Activated naive CD4-positive, alpha-beta T cell treated with anti-CD3 and anti-CD28 coated beads, Interleukin-2, amount 50 U/mL, for 24 hours (primary cell): ENCODE measurements around the gene PTH.
A peak's percentile ranks its signal among the peaks of the same experiment; 100 is the strongest.

Source experiments
- H3K27ac Mint-ChIP-seq: one replicate; pipeline ENCODE4 v1.8.0; 2021; ENCODE audit warnings: mild to moderate bottlenecking, mixed read lengths
- H3K27me3 Mint-ChIP-seq: one replicate; pipeline ENCODE4 v1.8.0; 2021; ENCODE audit warnings: mixed read lengths
- H3K36me3 Mint-ChIP-seq: one replicate; pipeline ENCODE4 v1.8.0; 2021; ENCODE audit warnings: mixed read lengths
- H3K4me1 Mint-ChIP-seq: one replicate; pipeline ENCODE4 v1.8.0; 2021; ENCODE audit warnings: mixed read lengths
- H3K4me3 Mint-ChIP-seq: one replicate; pipeline ENCODE4 v1.8.0; 2021; ENCODE audit warnings: mild to moderate bottlenecking, mixed read lengths
- H3K9me3 Mint-ChIP-seq: one replicate; pipeline ENCODE4 v1.8.0; 2021; ENCODE audit warnings: mixed read lengths

The PTH gene

GRCh38 chr11:13463779-13464290 is 32.0 kb downstream of the PTH start:
- H3K4me3 Mint-ChIP-seq = peak overlapping the region; percentile 99
- H3K4me1 Mint-ChIP-seq = peaks cover 44% of the 10 kb centered on the region
- peak overlapping the region; percentile 98 for H3K27ac Mint-ChIP-seq
- H3K9me3 Mint-ChIP-seq = no peaks in the 10 kb centered on the region
- H3K36me3 Mint-ChIP-seq = peaks cover 8% of the 10 kb centered on the region
- H3K27me3 Mint-ChIP-seq = no peaks in the 10 kb centered on the region

DNA sequence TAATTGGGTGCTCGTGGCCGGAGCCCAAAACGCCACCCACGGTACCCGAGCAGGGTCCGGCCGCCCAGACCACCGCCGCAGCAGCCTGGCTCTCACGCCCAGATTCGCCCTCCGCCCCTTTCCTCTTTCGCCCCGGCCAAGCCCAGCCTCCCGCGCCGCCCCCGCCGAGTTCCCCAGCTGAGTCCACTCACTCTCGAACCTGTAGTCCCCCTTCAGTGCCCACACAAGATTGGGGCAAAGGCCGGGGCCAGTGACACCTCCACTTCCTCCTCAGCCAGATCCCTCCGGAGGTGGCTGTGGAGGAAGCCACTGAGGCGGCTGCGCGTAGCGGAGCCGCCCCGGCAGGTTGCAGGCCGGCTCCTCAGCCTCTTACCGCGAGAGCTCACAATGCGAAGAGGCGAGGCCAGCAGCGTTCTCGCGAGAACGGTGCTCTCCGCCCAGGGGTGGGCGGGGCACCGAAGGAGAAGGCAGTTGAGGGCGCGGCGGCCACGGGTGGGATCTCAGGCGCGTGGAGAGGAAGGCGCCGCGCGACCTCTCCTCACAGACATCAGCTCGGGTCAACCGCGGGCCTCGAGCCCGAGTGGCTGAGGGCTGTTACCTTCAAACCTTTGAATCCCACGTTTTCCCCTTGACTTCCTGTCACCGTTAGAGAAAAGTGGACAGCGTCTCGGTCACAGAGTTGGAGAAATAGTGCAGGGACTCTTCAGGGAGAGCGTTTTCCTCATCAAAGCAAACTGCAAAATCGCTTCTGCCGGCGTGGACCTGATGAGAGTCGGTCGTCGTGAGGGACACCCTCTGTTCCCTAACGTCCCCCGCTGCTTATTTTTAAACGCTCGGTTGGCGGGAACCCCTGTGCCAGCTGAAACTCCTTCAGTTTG is 32.7 kb downstream of the PTH start, which contains the start of gene BTBD10:
Gene BTBD10 (minus strand): TSS at position 322 of the 878 bp plus-strand sequence. CDS start 18,098 bp downstream, outside the sequence.
- Mint-ChIP-seq H3K4me3 (peak within 1 kb of the TSS; percentile 99), H3K4me1 (peaks cover 44% of the 10 kb centered on the region), H3K9me3 (no peaks in the 10 kb centered on the region), H3K27ac (peak within 1 kb of the TSS; percentile 98), H3K27me3 (no peaks in the 10 kb centered on the region), H3K36me3 (peaks cover 8% of the 10 kb centered on the region)

- H3K4me3 Mint-ChIP-seq = peak overlapping the region; percentile 99
- peaks cover 44% of the 10 kb centered on the region for H3K4me1 Mint-ChIP-seq
- H3K36me3 Mint-ChIP-seq = peaks cover 8% of the 10 kb centered on the region
- peak overlapping the region; percentile 98 for H3K27ac Mint-ChIP-seq
- no peaks in the 10 kb centered on the region for H3K9me3 Mint-ChIP-seq
- no peaks in the 10 kb centered on the region for H3K27me3 Mint-ChIP-seq
These were observed 33.4 kb downstream of the PTH start for GRCh38 chr11:13462311-13462900.

DNA sequence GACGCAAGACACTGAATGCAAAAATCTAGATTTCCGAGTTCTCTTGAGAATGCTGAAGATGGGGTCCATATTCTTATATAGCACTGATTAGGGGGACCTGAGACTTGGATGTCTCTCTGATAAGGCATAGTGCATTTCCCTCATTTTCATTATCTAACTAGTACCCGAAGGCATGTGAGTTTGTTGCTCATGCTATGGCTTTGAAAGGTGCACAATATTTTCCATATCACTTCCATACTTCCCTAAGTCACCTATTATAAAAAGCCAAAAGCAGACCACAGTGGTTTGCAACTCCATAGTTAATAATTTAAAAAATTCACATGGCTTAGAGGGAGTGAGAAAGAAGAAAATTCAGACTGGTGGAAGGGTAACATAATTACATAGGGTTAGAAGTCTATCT is 34.5 kb downstream of the PTH start:
- Mint-ChIP-seq H3K9me3 (no peaks in the 10 kb centered on the region), H3K36me3 (peaks cover 8% of the 10 kb centered on the region), H3K4me1 (peaks cover 48% of the 10 kb centered on the region), H3K27me3 (no peaks in the 10 kb centered on the region), H3K4me3 (peak overlapping the region; percentile 99), H3K27ac (peak overlapping the region; percentile 12)

- Mint-ChIP-seq H3K4me1 (peaks cover 61% of the 10 kb centered on the region), H3K27ac (no peak overlapping the region), H3K9me3 (no peaks in the 10 kb centered on the region), H3K36me3 (peaks cover 37% of the 10 kb centered on the region), H3K4me3 (no peak overlapping the region), H3K27me3 (no peaks in the 10 kb centered on the region)
These were observed 44.9 kb downstream of the PTH start for GRCh38 chr11:13450832-13451397.

GRCh38 chr11:13449522-13449921 is 46.3 kb downstream of the PTH start:
- H3K27me3 Mint-ChIP-seq = no peaks in the 10 kb centered on the region
- H3K9me3 Mint-ChIP-seq = no peaks in the 10 kb centered on the region
- no peak overlapping the region for H3K4me3 Mint-ChIP-seq
- H3K27ac Mint-ChIP-seq = no peak overlapping the region
- H3K4me1 Mint-ChIP-seq = peaks cover 62% of the 10 kb centered on the region
- peaks cover 35% of the 10 kb centered on the region for H3K36me3 Mint-ChIP-seq

DNA sequence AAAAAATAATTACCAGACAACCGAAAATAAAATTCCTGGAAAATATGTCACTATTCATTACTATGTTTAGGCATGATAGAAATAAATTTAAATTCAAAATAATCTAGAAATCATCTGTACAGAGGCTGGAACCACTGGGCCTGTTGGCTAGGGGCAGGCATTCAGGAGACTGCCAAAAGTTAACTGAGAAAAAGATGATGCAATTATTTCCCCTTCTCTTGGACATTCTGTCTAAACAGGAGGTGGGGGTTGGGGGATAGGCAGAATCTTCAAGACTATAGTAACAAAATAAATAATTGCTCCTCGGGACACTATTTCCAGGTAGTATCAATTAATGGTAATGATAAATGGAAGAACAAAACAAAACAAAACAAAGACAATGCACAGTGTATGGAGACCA is 46.9 kb downstream of the PTH start:
- Mint-ChIP-seq H3K27me3 (no peaks in the 10 kb centered on the region), H3K27ac (peak overlapping the region; percentile 36), H3K9me3 (no peaks in the 10 kb centered on the region), H3K36me3 (peaks cover 32% of the 10 kb centered on the region), H3K4me3 (peak overlapping the region; percentile 40), H3K4me1 (peaks cover 65% of the 10 kb centered on the region)

- peaks cover 22% of the 10 kb centered on the region for H3K36me3 Mint-ChIP-seq
- no peaks in the 10 kb centered on the region for H3K9me3 Mint-ChIP-seq
- no peak overlapping the region for H3K4me3 Mint-ChIP-seq
- peaks cover 71% of the 10 kb centered on the region for H3K4me1 Mint-ChIP-seq
- H3K27me3 Mint-ChIP-seq = no peaks in the 10 kb centered on the region
- H3K27ac Mint-ChIP-seq = no peak overlapping the region
These were observed 49.4 kb downstream of the PTH start for GRCh38 chr11:13446444-13446843.

GRCh38 chr11:13445588-13445987 is 50.2 kb downstream of the PTH start:
- Mint-ChIP-seq H3K27me3 (no peaks in the 10 kb centered on the region), H3K4me3 (no peak overlapping the region), H3K27ac (no peak overlapping the region), H3K9me3 (no peaks in the 10 kb centered on the region), H3K4me1 (peaks cover 63% of the 10 kb centered on the region), H3K36me3 (peaks cover 17% of the 10 kb centered on the region)
